ENCODE results near the gene CREG1.

Gene CREG1

DNA sequence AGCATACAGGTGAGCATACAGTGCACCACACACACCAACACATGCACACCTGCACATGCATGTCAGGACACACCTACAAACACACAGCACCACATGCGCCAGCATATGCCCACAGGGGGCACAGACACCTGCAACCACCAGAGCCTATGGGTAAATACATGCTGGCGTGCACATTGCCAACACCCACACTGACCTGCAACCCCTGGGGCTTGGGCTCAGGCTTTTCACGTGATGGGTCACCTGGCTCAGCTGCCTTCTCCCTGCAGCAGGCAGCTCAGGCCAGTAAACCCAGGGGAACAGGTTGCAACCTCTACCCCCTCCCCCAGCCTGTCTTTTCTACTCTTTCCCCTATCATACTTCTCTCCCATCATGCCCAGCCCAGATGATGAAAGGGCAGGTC is 43.3 kb downstream of the CREG1 start:
- no peak overlapping the region for H3K4me3 ChIP-seq (ENCODE audit: low read depth, low read length)
- no peak overlapping the region for H3K27ac ChIP-seq (ENCODE audit: extremely low read depth, low read depth, low read length)
- CTCF ChIA-PET: no interaction called here
- no peaks in the 10 kb centered on the region for H3K36me3 ChIP-seq (ENCODE audit: control insufficient read depth in 2 of 2, insufficient read depth in 1 of 2, low read length in 2 of 2)
- H3K9me3 ChIP-seq (ENCODE audit: control insufficient read depth, insufficient read depth, low read depth, low read length): no peaks in the 10 kb centered on the region
- TF ChIP-seq, protein P1, sequence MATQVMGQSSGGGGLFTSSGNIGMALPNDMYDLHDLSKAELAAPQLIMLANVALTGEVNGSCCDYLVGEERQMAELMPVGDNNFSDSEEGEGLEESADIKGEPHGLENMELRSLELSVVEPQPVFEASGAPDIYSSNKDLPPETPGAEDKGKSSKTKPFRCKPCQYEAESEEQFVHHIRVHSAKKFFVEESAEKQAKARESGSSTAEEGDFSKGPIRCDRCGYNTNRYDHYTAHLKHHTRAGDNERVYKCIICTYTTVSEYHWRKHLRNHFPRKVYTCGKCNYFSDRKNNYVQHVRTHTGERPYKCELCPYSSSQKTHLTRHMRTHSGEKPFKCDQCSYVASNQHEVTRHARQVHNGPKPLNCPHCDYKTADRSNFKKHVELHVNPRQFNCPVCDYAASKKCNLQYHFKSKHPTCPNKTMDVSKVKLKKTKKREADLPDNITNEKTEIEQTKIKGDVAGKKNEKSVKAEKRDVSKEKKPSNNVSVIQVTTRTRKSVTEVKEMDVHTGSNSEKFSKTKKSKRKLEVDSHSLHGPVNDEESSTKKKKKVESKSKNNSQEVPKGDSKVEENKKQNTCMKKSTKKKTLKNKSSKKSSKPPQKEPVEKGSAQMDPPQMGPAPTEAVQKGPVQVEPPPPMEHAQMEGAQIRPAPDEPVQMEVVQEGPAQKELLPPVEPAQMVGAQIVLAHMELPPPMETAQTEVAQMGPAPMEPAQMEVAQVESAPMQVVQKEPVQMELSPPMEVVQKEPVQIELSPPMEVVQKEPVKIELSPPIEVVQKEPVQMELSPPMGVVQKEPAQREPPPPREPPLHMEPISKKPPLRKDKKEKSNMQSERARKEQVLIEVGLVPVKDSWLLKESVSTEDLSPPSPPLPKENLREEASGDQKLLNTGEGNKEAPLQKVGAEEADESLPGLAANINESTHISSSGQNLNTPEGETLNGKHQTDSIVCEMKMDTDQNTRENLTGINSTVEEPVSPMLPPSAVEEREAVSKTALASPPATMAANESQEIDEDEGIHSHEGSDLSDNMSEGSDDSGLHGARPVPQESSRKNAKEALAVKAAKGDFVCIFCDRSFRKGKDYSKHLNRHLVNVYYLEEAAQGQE (tag by site-specific recombination; IDR thresholded peaks at IDR 0.05): no peak
- TF ChIP-seq ZNF571 (tag by site-specific recombination; IDR thresholded peaks at IDR 0.05): no peak
- no peak for TF ChIP-seq ZFP41 (tag by site-specific recombination; IDR thresholded peaks at IDR 0.05; ENCODE audit: borderline replicate concordance)
- TF ChIP-seq ZNF157 (tag by site-specific recombination; IDR thresholded peaks at IDR 0.05): no peak
- no peak for TF ChIP-seq ZFP69B (tag by site-specific recombination; IDR thresholded peaks at IDR 0.05)
- no peak for TF ChIP-seq ZNF311 (tag by site-specific recombination; IDR thresholded peaks at IDR 0.05; ENCODE audit: borderline replicate concordance)
- TF ChIP-seq FEZF1 (tag by site-specific recombination; IDR thresholded peaks at IDR 0.05): no peak
- TF ChIP-seq ZNF707 (tag by site-specific recombination; IDR thresholded peaks at IDR 0.05): no peak
- no peak for TF ChIP-seq ZSCAN30 (tag by site-specific recombination; IDR thresholded peaks at IDR 0.05)
- no peak for TF ChIP-seq ZNF544 (tag by site-specific recombination; IDR thresholded peaks at IDR 0.05)
- no peak for TF ChIP-seq ZNF169 (tag by site-specific recombination; IDR thresholded peaks at IDR 0.05)
- TF ChIP-seq ZNF121 (tag by site-specific recombination; IDR thresholded peaks at IDR 0.05): no peak
- TF ChIP-seq, protein P2, sequence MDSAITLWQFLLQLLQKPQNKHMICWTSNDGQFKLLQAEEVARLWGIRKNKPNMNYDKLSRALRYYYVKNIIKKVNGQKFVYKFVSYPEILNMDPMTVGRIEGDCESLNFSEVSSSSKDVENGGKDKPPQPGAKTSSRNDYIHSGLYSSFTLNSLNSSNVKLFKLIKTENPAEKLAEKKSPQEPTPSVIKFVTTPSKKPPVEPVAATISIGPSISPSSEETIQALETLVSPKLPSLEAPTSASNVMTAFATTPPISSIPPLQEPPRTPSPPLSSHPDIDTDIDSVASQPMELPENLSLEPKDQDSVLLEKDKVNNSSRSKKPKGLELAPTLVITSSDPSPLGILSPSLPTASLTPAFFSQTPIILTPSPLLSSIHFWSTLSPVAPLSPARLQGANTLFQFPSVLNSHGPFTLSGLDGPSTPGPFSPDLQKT (IDR thresholded peaks at IDR 0.05; ENCODE audit: borderline replicate concordance, low read depth, low read length): no peak
- no peak for TF ChIP-seq GLIS2 (tag by site-specific recombination; IDR thresholded peaks at IDR 0.05)
- TF ChIP-seq ZNF174 (tag by site-specific recombination; IDR thresholded peaks at IDR 0.05): no peak
- TF ChIP-seq, protein P3, sequence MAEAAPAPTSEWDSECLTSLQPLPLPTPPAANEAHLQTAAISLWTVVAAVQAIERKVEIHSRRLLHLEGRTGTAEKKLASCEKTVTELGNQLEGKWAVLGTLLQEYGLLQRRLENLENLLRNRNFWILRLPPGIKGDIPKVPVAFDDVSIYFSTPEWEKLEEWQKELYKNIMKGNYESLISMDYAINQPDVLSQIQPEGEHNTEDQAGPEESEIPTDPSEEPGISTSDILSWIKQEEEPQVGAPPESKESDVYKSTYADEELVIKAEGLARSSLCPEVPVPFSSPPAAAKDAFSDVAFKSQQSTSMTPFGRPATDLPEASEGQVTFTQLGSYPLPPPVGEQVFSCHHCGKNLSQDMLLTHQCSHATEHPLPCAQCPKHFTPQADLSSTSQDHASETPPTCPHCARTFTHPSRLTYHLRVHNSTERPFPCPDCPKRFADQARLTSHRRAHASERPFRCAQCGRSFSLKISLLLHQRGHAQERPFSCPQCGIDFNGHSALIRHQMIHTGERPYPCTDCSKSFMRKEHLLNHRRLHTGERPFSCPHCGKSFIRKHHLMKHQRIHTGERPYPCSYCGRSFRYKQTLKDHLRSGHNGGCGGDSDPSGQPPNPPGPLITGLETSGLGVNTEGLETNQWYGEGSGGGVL (tag by site-specific recombination; IDR thresholded peaks at IDR 0.05): no peak
- H3K4me1 ChIP-seq (ENCODE audit: control insufficient read depth, insufficient read depth, low read length): no peaks in the 10 kb centered on the region
- POLR2A ChIA-PET: no interaction called here

DNA sequence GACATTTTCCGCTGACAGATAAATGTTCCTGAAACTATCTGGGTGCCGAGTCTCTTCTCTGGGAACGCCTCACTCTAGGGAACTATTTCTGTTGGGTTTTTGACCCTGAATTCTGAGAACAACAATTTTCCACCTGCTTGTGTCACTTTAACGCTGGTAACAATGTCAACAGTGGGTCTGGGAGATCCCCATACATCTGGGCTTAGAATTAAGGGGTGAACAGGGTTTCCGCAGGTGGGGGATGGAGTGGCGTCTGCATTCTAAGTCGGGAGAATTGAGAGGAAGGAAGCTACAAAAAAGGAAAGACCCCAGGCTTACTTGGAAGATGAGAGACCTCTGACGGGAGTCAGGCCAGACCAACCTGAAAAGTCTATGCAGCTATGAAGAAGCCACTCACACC is 44.0 kb downstream of the CREG1 start:
- CTCF ChIA-PET: interaction anchor here (0.6 to 0.7 kb wide), 2 partner anchors 31 to 32 kb away, joined by 3 to 4 read pairs; no protein-coding TSS in a partner anchor
- H3K4me1 ChIP-seq (ENCODE audit: control insufficient read depth, insufficient read depth, low read length): no peaks in the 10 kb centered on the region
- H3K27ac ChIP-seq (ENCODE audit: extremely low read depth, low read depth, low read length): no peak overlapping the region
- no peaks in the 10 kb centered on the region for H3K36me3 ChIP-seq (ENCODE audit: control insufficient read depth in 2 of 2, insufficient read depth in 1 of 2, low read length in 2 of 2)
- no peak for TF ChIP-seq ZNF24 (tag by site-specific recombination; IDR thresholded peaks at IDR 0.05)
- TF ChIP-seq ZNF133 (tag by site-specific recombination; IDR thresholded peaks at IDR 0.05): no peak
- TF ChIP-seq ZNF473 (tag by site-specific recombination; IDR thresholded peaks at IDR 0.05): no peak
- no peak for TF ChIP-seq ZNF664 (tag by site-specific recombination; IDR thresholded peaks at IDR 0.05)
- TF ChIP-seq KLF16 (tag by site-specific recombination; IDR thresholded peaks at IDR 0.05): no peak
- TF ChIP-seq, protein P4, sequence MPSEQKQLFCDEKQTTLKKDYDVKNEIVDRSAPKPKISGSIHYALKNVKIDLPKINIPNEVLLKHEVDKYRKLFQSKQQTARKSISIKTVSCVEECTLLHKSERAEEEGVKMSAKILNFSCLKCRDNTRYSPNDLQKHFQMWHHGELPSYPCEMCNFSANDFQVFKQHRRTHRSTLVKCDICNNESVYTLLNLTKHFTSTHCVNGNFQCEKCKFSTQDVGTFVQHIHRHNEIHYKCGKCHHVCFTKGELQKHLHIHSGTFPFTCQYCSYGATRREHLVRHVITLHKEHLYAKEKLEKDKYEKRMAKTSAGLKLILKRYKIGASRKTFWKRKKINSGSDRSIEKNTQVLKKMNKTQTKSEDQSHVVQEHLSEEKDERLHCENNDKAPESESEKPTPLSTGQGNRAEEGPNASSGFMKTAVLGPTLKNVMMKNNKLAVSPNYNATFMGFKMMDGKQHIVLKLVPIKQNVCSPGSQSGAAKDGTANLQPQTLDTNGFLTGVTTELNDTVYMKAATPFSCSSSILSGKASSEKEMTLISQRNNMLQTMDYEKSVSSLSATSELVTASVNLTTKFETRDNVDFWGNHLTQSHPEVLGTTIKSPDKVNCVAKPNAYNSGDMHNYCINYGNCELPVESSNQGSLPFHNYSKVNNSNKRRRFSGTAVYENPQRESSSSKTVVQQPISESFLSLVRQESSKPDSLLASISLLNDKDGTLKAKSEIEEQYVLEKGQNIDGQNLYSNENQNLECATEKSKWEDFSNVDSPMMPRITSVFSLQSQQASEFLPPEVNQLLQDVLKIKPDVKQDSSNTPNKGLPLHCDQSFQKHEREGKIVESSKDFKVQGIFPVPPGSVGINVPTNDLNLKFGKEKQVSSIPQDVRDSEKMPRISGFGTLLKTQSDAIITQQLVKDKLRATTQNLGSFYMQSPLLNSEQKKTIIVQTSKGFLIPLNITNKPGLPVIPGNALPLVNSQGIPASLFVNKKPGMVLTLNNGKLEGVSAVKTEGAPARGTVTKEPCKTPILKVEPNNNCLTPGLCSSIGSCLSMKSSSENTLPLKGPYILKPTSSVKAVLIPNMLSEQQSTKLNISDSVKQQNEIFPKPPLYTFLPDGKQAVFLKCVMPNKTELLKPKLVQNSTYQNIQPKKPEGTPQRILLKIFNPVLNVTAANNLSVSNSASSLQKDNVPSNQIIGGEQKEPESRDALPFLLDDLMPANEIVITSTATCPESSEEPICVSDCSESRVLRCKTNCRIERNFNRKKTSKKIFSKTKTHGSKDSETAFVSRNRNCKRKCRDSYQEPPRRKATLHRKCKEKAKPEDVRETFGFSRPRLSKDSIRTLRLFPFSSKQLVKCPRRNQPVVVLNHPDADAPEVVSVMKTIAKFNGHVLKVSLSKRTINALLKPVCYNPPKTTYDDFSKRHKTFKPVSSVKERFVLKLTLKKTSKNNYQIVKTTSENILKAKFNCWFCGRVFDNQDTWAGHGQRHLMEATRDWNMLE (tag by site-specific recombination; conservative IDR thresholded peaks at IDR 0.05; ENCODE audit: low read depth): no peak
- TF ChIP-seq ZNF146 (tag by site-specific recombination; IDR thresholded peaks at IDR 0.05): no peak
- no peak for TF ChIP-seq KLF1 (tag by site-specific recombination; IDR thresholded peaks at IDR 0.05)
- no peak for TF ChIP-seq ZNF184 (tag by site-specific recombination; IDR thresholded peaks at IDR 0.05)
- POLR2A ChIA-PET: no interaction called here
- H3K4me3 ChIP-seq (ENCODE audit: low read depth, low read length): no peak overlapping the region
- no peaks in the 10 kb centered on the region for H3K9me3 ChIP-seq (ENCODE audit: control insufficient read depth, insufficient read depth, low read depth, low read length)
